ENCODE results near the gene TSPAN7.

Gene TSPAN7

DNA sequence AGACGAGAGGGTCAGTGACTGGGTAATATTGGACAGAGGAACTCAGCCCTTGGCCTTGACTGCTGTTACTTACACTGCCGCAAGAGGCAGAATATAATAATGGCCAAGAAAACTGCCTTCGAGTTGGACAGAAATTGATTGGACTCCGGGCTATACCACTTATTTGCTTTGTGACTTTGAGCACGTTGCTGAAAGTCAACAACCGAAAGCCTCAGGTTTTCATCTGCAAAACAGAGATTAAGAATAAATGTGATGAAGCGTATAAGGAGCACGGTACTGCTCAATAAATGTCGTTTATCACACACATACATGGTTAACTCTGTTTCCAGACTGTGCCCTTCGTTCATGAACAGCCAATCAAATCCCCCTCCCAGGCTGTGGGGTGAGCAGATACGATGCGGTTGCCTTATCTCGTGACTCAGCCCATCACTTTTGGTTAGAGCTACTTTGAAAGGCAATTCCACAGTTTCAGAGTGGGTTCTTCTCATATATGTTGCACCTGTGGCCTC, 91.6 kb downstream of the TSPAN7 start (continued):
- TF ChIP-seq, protein P1, sequence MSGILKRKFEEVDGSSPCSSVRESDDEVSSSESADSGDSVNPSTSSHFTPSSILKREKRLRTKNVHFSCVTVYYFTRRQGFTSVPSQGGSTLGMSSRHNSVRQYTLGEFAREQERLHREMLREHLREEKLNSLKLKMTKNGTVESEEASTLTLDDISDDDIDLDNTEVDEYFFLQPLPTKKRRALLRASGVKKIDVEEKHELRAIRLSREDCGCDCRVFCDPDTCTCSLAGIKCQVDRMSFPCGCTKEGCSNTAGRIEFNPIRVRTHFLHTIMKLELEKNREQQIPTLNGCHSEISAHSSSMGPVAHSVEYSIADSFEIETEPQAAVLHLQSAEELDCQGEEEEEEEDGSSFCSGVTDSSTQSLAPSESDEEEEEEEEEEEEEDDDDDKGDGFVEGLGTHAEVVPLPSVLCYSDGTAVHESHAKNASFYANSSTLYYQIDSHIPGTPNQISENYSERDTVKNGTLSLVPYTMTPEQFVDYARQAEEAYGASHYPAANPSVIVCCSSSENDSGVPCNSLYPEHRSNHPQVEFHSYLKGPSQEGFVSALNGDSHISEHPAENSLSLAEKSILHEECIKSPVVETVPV (CRISPR knock-in tag; IDR thresholded peaks at IDR 0.05) = no peak
- TF ChIP-seq ZNF70 (CRISPR knock-in tag; IDR thresholded peaks at IDR 0.05) = no peak
- TF ChIP-seq ZNF8 (CRISPR knock-in tag; IDR thresholded peaks at IDR 0.05) = no peak
- TF ChIP-seq CSDC2 (CRISPR knock-in tag; IDR thresholded peaks at IDR 0.05) = no peak

DNA sequence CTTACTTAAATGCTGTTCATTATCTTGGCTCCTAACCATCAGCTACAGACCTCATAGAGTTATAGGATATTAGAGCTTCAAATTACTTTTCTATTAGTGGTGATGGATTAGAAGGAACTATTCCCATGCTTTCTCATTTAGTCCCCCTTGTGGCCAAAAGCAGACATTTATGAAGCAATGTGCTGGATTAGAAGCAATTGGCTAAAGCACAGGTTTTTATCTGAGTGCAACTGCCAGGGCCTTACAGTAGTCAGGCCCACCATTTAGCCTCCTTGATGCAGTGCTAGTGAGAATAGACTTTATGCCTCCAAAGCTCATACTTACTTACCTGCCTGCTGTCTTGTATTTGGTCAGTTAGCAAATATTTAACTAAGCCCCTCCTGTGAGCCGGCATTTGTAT, 93.0 kb downstream of the TSPAN7 start:
- TF ChIP-seq GLIS3 (CRISPR knock-in tag; IDR thresholded peaks at IDR 0.05) (no peak), BACH2 (CRISPR knock-in tag; IDR thresholded peaks at IDR 0.05; ENCODE audit: borderline replicate concordance) (no peak), TOX (CRISPR knock-in tag; IDR thresholded peaks at IDR 0.05; ENCODE audit: borderline replicate concordance) (no peak), ESRRG (CRISPR knock-in tag; IDR thresholded peaks at IDR 0.05) (no peak), ISL1 (CRISPR knock-in tag; IDR thresholded peaks at IDR 0.05) (no peak), CSDC2 (CRISPR knock-in tag; IDR thresholded peaks at IDR 0.05) (no peak)
- TF ChIP-seq, protein P2, sequence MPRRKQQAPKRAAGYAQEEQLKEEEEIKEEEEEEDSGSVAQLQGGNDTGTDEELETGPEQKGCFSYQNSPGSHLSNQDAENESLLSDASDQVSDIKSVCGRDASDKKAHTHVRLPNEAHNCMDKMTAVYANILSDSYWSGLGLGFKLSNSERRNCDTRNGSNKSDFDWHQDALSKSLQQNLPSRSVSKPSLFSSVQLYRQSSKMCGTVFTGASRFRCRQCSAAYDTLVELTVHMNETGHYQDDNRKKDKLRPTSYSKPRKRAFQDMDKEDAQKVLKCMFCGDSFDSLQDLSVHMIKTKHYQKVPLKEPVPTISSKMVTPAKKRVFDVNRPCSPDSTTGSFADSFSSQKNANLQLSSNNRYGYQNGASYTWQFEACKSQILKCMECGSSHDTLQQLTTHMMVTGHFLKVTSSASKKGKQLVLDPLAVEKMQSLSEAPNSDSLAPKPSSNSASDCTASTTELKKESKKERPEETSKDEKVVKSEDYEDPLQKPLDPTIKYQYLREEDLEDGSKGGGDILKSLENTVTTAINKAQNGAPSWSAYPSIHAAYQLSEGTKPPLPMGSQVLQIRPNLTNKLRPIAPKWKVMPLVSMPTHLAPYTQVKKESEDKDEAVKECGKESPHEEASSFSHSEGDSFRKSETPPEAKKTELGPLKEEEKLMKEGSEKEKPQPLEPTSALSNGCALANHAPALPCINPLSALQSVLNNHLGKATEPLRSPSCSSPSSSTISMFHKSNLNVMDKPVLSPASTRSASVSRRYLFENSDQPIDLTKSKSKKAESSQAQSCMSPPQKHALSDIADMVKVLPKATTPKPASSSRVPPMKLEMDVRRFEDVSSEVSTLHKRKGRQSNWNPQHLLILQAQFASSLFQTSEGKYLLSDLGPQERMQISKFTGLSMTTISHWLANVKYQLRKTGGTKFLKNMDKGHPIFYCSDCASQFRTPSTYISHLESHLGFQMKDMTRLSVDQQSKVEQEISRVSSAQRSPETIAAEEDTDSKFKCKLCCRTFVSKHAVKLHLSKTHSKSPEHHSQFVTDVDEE (CRISPR knock-in tag; IDR thresholded peaks at IDR 0.05) = no peak
- peak; percentile 85 for ATAC-seq

DNA sequence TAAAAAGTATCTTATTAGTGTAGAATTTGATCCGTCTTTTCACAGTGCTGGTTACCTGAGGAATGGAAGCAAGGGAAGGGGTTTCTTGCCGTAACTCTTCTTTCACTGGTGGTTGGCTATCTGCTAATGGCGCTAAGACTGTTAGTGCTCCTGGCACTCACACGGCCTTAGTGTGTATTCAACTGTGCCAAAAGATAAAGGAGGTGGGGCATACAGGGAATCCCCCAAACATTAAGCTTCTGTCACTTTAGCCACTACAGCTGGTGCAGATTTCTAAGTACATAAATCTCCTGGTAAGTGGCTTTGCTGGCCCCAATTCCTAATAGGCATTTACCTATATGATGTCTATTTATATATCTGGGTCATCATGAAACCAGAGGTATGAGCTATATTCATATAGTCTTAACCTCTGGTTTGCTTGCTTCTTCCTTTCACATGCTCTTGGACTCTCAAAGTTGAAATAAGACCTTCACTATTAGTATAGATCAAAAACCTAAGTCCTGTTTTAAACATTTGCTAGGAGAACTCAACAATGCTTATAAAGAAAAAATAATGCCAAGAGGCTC, 95.1 kb downstream of the TSPAN7 start:
- TF ChIP-seq, protein P2 (CRISPR knock-in tag; IDR thresholded peaks at IDR 0.05) = no peak
- TF ChIP-seq, protein P3, sequence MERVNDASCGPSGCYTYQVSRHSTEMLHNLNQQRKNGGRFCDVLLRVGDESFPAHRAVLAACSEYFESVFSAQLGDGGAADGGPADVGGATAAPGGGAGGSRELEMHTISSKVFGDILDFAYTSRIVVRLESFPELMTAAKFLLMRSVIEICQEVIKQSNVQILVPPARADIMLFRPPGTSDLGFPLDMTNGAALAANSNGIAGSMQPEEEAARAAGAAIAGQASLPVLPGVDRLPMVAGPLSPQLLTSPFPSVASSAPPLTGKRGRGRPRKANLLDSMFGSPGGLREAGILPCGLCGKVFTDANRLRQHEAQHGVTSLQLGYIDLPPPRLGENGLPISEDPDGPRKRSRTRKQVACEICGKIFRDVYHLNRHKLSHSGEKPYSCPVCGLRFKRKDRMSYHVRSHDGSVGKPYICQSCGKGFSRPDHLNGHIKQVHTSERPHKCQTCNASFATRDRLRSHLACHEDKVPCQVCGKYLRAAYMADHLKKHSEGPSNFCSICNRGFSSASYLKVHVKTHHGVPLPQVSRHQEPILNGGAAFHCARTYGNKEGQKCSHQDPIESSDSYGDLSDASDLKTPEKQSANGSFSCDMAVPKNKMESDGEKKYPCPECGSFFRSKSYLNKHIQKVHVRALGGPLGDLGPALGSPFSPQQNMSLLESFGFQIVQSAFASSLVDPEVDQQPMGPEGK (CRISPR knock-in tag; IDR thresholded peaks at IDR 0.05; ENCODE audit: borderline replicate concordance) = no peak
- TF ChIP-seq ESRRG (CRISPR knock-in tag; IDR thresholded peaks at IDR 0.05) = no peak
- no peak for TF ChIP-seq BACH2 (CRISPR knock-in tag; IDR thresholded peaks at IDR 0.05; ENCODE audit: borderline replicate concordance)
- TF ChIP-seq, protein P4, sequence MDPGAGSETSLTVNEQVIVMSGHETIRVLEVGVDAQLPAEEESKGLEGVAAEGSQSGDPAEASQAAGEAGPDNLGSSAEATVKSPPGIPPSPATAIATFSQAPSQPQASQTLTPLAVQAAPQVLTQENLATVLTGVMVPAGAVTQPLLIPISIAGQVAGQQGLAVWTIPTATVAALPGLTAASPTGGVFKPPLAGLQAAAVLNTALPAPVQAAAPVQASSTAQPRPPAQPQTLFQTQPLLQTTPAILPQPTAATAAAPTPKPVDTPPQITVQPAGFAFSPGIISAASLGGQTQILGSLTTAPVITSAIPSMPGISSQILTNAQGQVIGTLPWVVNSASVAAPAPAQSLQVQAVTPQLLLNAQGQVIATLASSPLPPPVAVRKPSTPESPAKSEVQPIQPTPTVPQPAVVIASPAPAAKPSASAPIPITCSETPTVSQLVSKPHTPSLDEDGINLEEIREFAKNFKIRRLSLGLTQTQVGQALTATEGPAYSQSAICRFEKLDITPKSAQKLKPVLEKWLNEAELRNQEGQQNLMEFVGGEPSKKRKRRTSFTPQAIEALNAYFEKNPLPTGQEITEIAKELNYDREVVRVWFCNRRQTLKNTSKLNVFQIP (CRISPR knock-in tag; IDR thresholded peaks at IDR 0.05; ENCODE audit: borderline replicate concordance, low read depth) = no peak
- no peak for TF ChIP-seq PPARA (CRISPR knock-in tag; IDR thresholded peaks at IDR 0.05; ENCODE audit: borderline replicate concordance)
- no peak for TF ChIP-seq SNAI2 (CRISPR knock-in tag; IDR thresholded peaks at IDR 0.05)
- no peak for TF ChIP-seq GLIS3 (CRISPR knock-in tag; IDR thresholded peaks at IDR 0.05)
- TF ChIP-seq, protein P1 (CRISPR knock-in tag; IDR thresholded peaks at IDR 0.05) = no peak
- no peak for TF ChIP-seq CSDC2 (CRISPR knock-in tag; IDR thresholded peaks at IDR 0.05)
- TF ChIP-seq ZNF565 (CRISPR knock-in tag; conservative IDR thresholded peaks at IDR 0.05; ENCODE audit: low read depth) = no peak
- TF ChIP-seq ZFP3 (CRISPR knock-in tag; IDR thresholded peaks at IDR 0.05) = no peak
- TF ChIP-seq ISL1 (CRISPR knock-in tag; IDR thresholded peaks at IDR 0.05) = no peak
- no peak for TF ChIP-seq OSR1 (CRISPR knock-in tag; IDR thresholded peaks at IDR 0.05)
- TF ChIP-seq ZFP30 (CRISPR knock-in tag; IDR thresholded peaks at IDR 0.05) = no peak
- TF ChIP-seq RARB (CRISPR knock-in tag; IDR thresholded peaks at IDR 0.05) = no peak
- no peak for ATAC-seq

Data from SK-N-SH treated with all-trans-retinoic acid at 6 μM for 48 hours (cell line).